ENCODE results near the gene FRK.

FRK gene

DNA sequence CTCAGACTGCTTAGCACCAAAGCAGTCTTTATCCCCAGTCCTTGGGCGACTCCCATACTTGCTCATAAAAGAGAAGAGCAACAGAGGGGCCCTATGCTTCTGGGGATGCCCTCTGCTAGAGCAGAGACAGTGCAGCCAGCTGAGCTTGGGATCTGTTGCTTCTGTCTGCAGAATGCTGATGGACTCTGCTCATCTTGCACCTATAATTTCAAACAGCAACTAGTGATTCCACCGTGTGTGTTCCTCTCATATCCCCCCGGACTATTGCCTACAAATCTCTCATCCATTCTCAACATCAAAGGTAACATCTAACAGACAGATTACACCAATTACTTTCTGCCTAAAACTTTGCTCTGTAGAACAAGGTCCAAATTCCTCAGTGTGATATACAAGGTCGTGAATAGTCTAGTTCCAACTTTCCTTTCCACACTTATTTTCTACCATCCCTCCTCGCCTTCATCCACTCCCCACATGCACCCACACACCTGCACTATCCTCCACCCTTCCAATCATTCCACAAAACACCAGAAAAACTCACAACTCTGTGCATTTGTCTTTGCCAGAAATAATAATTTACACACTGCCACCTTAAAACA lies 62.6 kb downstream of the FRK start:
- ChIA-PET POLR2A (interaction anchor here (1.2 kb wide), 1 partner anchor 102 kb away, joined by 3 read pairs; the partner anchor contains the start of gene NT5DC1), CTCF (interaction anchor here (0.7 to 1.4 kb wide), 2 partner anchors 9 to 114 kb away, joined by 3 read pairs; no protein-coding TSS in a partner anchor)
- Histone ChIP-seq H3K4me1 (ENCODE audit: control insufficient read depth, insufficient read depth, low read length) (no peaks in the 10 kb centered on the region), H3K4me3 (ENCODE audit: low read depth, low read length) (no peak overlapping the region), H3K36me3 (ENCODE audit: control insufficient read depth in 2 of 2, insufficient read depth in 1 of 2, low read length in 2 of 2) (peaks cover 0 to 3% of the 10 kb centered on the region in 2 experiments; a peak in 1 of 3 replicates), H3K9me3 (ENCODE audit: control insufficient read depth, insufficient read depth, low read depth, low read length) (no peaks in the 10 kb centered on the region), H3K27ac (ENCODE audit: extremely low read depth, low read depth, low read length) (no peak overlapping the region)
- TF ChIP-seq, protein P1, sequence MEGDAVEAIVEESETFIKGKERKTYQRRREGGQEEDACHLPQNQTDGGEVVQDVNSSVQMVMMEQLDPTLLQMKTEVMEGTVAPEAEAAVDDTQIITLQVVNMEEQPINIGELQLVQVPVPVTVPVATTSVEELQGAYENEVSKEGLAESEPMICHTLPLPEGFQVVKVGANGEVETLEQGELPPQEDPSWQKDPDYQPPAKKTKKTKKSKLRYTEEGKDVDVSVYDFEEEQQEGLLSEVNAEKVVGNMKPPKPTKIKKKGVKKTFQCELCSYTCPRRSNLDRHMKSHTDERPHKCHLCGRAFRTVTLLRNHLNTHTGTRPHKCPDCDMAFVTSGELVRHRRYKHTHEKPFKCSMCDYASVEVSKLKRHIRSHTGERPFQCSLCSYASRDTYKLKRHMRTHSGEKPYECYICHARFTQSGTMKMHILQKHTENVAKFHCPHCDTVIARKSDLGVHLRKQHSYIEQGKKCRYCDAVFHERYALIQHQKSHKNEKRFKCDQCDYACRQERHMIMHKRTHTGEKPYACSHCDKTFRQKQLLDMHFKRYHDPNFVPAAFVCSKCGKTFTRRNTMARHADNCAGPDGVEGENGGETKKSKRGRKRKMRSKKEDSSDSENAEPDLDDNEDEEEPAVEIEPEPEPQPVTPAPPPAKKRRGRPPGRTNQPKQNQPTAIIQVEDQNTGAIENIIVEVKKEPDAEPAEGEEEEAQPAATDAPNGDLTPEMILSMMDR (tag by site-specific recombination; IDR thresholded peaks at IDR 0.05): no peak
- TF ChIP-seq ZBTB17 (tag by site-specific recombination; IDR thresholded peaks at IDR 0.05): 0 out of 2 replicates have a peak, but pooled peaks have one; percentile 27

DNA sequence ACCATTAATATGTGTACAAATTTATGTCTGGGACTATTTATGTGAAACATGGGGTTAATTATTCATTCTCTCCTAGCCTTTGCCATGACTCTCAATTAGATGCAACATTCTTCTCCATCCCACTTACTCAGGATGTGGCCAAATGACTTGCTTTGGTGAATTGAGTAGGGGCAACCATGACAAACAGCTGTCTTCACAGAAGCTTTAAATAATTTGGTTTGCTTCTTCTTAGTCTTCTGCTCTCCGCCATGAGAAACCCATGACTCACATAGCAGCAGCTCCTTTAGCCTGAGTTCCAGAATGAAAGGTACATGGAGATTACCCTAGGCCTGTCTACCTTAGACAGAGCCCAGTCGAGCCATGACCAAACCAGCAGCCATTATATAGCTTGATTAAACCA lies 74.7 kb downstream of the FRK start:
- ChIA-PET CTCF (interaction anchor here (0.5 to 1.0 kb wide), 3 partner anchors 9 to 126 kb away, joined by 3 read pairs; no protein-coding TSS in a partner anchor), POLR2A (no interaction called here)
- no peak overlapping the region for H3K27ac ChIP-seq (ENCODE audit: extremely low read depth, low read depth, low read length)
- no peaks in the 10 kb centered on the region for H3K9me3 ChIP-seq (ENCODE audit: control insufficient read depth, insufficient read depth, low read depth, low read length)
- no peak for TF ChIP-seq REPIN1 (tag by site-specific recombination; IDR thresholded peaks at IDR 0.05; ENCODE audit: low read depth)
- no peak for TF ChIP-seq ZNF785 (tag by site-specific recombination; IDR thresholded peaks at IDR 0.05)
- no peak for TF ChIP-seq ZNF324 (tag by site-specific recombination; IDR thresholded peaks at IDR 0.05)
- TF ChIP-seq, protein P2, sequence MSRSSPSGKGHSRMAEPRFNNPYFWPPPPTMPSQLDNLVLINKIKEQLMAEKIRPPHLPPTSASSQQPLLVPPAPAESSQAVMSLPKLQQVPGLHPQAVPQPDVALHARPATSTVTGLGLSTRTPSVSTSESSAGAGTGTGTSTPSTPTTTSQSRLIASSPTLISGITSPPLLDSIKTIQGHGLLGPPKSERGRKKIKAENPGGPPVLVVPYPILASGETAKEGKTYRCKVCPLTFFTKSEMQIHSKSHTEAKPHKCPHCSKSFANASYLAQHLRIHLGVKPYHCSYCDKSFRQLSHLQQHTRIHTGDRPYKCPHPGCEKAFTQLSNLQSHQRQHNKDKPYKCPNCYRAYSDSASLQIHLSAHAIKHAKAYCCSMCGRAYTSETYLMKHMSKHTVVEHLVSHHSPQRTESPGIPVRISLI (tag by site-specific recombination; IDR thresholded peaks at IDR 0.05): no peak
- no peak for TF ChIP-seq SP7 (tag by site-specific recombination; IDR thresholded peaks at IDR 0.05)
- TF ChIP-seq ZNF394 (tag by site-specific recombination; IDR thresholded peaks at IDR 0.05; ENCODE audit: borderline replicate concordance): no peak
- TF ChIP-seq ZNF48 (tag by site-specific recombination; IDR thresholded peaks at IDR 0.05): no peak
- TF ChIP-seq ZNF529 (tag by site-specific recombination; IDR thresholded peaks at IDR 0.05; ENCODE audit: insufficient replicate concordance): no peak
- no peak overlapping the region for H3K4me3 ChIP-seq (ENCODE audit: low read depth, low read length)
- H3K4me1 ChIP-seq (ENCODE audit: control insufficient read depth, insufficient read depth, low read length): no peaks in the 10 kb centered on the region
- no peaks in the 10 kb centered on the region for H3K36me3 ChIP-seq (ENCODE audit: control insufficient read depth in 2 of 2, insufficient read depth in 1 of 2, low read length in 2 of 2)

DNA sequence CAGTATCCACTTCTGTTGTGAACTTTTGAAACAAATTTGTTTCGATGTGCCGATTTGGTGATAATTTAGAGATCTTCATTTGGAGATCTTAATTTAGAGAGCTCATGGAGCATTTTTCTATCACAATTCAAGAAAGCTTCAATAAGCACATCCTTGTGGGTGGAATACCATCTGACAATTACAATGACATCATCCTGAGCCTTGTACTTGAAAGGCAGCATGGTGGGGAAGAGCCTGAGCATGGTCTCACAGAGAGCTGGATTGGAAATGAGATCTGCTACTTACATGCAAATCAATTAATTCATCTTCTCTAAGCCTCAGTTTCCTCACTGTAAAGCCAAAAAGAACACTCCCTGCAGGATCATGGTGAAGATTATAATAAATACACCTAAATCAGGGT lies 75.9 kb downstream of the FRK start:
- H3K36me3 ChIP-seq (ENCODE audit: control insufficient read depth in 2 of 2, insufficient read depth in 1 of 2, low read length in 2 of 2): no peaks in the 10 kb centered on the region
- H3K4me3 ChIP-seq (ENCODE audit: low read depth, low read length): no peak overlapping the region
- ChIA-PET POLR2A (no interaction called here), CTCF (interaction anchor here (0.5 to 1.9 kb wide), 5 partner anchors 26 to 355 kb away, joined by 3 to 4 read pairs (median 3); no protein-coding TSS in a partner anchor)
- H3K4me1 ChIP-seq (ENCODE audit: control insufficient read depth, insufficient read depth, low read length): no peaks in the 10 kb centered on the region
- no peak overlapping the region for H3K27ac ChIP-seq (ENCODE audit: extremely low read depth, low read depth, low read length)
- no peaks in the 10 kb centered on the region for H3K9me3 ChIP-seq (ENCODE audit: control insufficient read depth, insufficient read depth, low read depth, low read length)
- TF ChIP-seq, protein P3, sequence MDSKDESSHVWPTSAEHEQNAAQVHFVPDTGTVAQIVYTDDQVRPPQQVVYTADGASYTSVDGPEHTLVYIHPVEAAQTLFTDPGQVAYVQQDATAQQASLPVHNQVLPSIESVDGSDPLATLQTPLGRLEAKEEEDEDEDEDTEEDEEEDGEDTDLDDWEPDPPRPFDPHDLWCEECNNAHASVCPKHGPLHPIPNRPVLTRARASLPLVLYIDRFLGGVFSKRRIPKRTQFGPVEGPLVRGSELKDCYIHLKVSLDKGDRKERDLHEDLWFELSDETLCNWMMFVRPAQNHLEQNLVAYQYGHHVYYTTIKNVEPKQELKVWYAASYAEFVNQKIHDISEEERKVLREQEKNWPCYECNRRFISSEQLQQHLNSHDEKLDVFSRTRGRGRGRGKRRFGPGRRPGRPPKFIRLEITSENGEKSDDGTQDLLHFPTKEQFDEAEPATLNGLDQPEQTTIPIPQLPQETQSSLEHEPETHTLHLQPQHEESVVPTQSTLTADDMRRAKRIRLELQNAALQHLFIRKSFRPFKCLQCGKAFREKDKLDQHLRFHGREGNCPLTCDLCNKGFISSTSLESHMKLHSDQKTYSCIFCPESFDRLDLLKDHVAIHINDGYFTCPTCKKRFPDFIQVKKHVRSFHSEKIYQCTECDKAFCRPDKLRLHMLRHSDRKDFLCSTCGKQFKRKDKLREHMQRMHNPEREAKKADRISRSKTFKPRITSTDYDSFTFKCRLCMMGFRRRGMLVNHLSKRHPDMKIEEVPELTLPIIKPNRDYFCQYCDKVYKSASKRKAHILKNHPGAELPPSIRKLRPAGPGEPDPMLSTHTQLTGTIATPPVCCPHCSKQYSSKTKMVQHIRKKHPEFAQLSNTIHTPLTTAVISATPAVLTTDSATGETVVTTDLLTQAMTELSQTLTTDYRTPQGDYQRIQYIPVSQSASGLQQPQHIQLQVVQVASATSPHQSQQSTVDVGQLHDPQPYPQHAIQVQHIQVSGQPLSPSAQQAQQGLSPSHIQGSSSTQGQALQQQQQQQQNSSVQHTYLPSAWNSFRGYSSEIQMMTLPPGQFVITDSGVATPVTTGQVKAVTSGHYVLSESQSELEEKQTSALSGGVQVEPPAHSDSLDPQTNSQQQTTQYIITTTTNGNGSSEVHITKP (tag by site-specific recombination; IDR thresholded peaks at IDR 0.05): no peak
- TF ChIP-seq ZNF221 (tag by site-specific recombination; IDR thresholded peaks at IDR 0.05; ENCODE audit: borderline replicate concordance) (no peak), SETDB1 (IDR thresholded peaks at IDR 0.05; ENCODE audit: insufficient read length, low read length) (no peak), ZFHX2 (tag by site-specific recombination; conservative IDR thresholded peaks at IDR 0.05) (no peak), HOXC10 (CRISPR knock-in tag; IDR thresholded peaks at IDR 0.05) (no peak), WT1 (tag by site-specific recombination; IDR thresholded peaks at IDR 0.05) (no peak), ZNF140 (tag by site-specific recombination; IDR thresholded peaks at IDR 0.05) (no peak), ZNF121 (tag by site-specific recombination; IDR thresholded peaks at IDR 0.05) (no peak), ZNF10 (tag by site-specific recombination; IDR thresholded peaks at IDR 0.05) (no peak), SP7 (tag by site-specific recombination; IDR thresholded peaks at IDR 0.05) (no peak), KLF1 (tag by site-specific recombination; IDR thresholded peaks at IDR 0.05) (no peak)
- TF ChIP-seq, protein P4, sequence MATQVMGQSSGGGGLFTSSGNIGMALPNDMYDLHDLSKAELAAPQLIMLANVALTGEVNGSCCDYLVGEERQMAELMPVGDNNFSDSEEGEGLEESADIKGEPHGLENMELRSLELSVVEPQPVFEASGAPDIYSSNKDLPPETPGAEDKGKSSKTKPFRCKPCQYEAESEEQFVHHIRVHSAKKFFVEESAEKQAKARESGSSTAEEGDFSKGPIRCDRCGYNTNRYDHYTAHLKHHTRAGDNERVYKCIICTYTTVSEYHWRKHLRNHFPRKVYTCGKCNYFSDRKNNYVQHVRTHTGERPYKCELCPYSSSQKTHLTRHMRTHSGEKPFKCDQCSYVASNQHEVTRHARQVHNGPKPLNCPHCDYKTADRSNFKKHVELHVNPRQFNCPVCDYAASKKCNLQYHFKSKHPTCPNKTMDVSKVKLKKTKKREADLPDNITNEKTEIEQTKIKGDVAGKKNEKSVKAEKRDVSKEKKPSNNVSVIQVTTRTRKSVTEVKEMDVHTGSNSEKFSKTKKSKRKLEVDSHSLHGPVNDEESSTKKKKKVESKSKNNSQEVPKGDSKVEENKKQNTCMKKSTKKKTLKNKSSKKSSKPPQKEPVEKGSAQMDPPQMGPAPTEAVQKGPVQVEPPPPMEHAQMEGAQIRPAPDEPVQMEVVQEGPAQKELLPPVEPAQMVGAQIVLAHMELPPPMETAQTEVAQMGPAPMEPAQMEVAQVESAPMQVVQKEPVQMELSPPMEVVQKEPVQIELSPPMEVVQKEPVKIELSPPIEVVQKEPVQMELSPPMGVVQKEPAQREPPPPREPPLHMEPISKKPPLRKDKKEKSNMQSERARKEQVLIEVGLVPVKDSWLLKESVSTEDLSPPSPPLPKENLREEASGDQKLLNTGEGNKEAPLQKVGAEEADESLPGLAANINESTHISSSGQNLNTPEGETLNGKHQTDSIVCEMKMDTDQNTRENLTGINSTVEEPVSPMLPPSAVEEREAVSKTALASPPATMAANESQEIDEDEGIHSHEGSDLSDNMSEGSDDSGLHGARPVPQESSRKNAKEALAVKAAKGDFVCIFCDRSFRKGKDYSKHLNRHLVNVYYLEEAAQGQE (tag by site-specific recombination; IDR thresholded peaks at IDR 0.05): no peak

Measured in HEK293 (cell line).